Measurements from ENCODE around the gene ZDHHC14.
"Not testable (repeated sequence)": the region's sequence is repeated elsewhere in the genome, so short reads cannot be mapped to it uniquely, and the experiment has no call there.

Gene ZDHHC14

GRCh38 chr6:157443066-157443800, 62.2 kb downstream of the ZDHHC14 start:
- peak; percentile 88 for DNase-seq (ENCODE audit: low read depth, low spot score)

GRCh38 chr6:157445277-157446009, 64.5 kb downstream of the ZDHHC14 start:
- DNase-seq (ENCODE audit: low read depth, low spot score), result no peak

GRCh38 chr6:157447735-157448134, 66.7 kb downstream of the ZDHHC14 start:
- DNase-seq (ENCODE audit: low read depth, low spot score), result no peak

- DNase-seq (ENCODE audit: low read depth, low spot score), result peak; percentile 46
These were observed 68.6 kb downstream of the ZDHHC14 start for GRCh38 chr6:157449610-157450009.

- no peak for DNase-seq (ENCODE audit: low read depth, low spot score)
These were observed 70.1 kb downstream of the ZDHHC14 start for GRCh38 chr6:157450931-157451742.

- no peak for DNase-seq (ENCODE audit: low read depth, low spot score)
These were observed 71.1 kb downstream of the ZDHHC14 start for GRCh38 chr6:157452096-157452495.

- DNase-seq (ENCODE audit: low read depth, low spot score), result no peak
These were observed 72.1 kb downstream of the ZDHHC14 start for GRCh38 chr6:157453131-157453530.

- no peak for DNase-seq (ENCODE audit: low read depth, low spot score)
These were observed 73.0 kb downstream of the ZDHHC14 start for GRCh38 chr6:157453978-157454377.

GRCh38 chr6:157454762-157455714, 74.0 kb downstream of the ZDHHC14 start:
- DNase-seq (ENCODE audit: low read depth, low spot score), result no peak

- DNase-seq (ENCODE audit: low read depth, low spot score), result no peak
These were observed 74.9 kb downstream of the ZDHHC14 start for GRCh38 chr6:157455731-157456523.

GRCh38 chr6:157456524-157456829, 75.5 kb downstream of the ZDHHC14 start:
- DNase-seq (ENCODE audit: low read depth, low spot score), result no peak

GRCh38 chr6:157457787-157458186, 76.8 kb downstream of the ZDHHC14 start:
- DNase-seq (ENCODE audit: low read depth, low spot score), result no peak

GRCh38 chr6:157459327-157459726, 78.3 kb downstream of the ZDHHC14 start:
- no peak for DNase-seq (ENCODE audit: low read depth, low spot score)

- DNase-seq (ENCODE audit: low read depth, low spot score), result peak; percentile 51
These were observed 79.4 kb downstream of the ZDHHC14 start for GRCh38 chr6:157460182-157460999.

GRCh38 chr6:157461000-157461915, 80.3 kb downstream of the ZDHHC14 start:
- DNase-seq (ENCODE audit: low read depth, low spot score), result peak; percentile 88

- DNase-seq (ENCODE audit: low read depth, low spot score), result no peak
These were observed 82.2 kb downstream of the ZDHHC14 start for GRCh38 chr6:157462956-157463742.

GRCh38 chr6:157463743-157464135, 82.7 kb downstream of the ZDHHC14 start:
- DNase-seq (ENCODE audit: low read depth, low spot score), result not testable (repeated sequence)

All from astrocyte of the hippocampus (primary cell).